Measurements from ENCODE around the gene CNGB1. TPM values are rescaled to one million over a fixed set of nuclear protein-coding genes. Genes with fewer than 3 reads are reported as not detected.

CNGB1 gene
- total RNA-seq, 1 experiment from 2014 or later, result not detected

- Histone ChIP-seq H3K27ac (ENCODE audit: low read depth, low read length, poor library complexity, severe bottlenecking) (peak overlapping the region; percentile 31), H3K36me3 (ENCODE audit: insufficient read depth, low read length, poor library complexity, severe bottlenecking) (no peaks in the 10 kb centered on the region), H3K4me3 (ENCODE audit: low read depth, low read length, poor library complexity, severe bottlenecking) (no peak overlapping the region), H3K9me3 (ENCODE audit: low read depth, low read length, poor library complexity, severe bottlenecking) (no peaks in the 10 kb centered on the region), H3K4me1 (ENCODE audit: insufficient read depth, low read length, poor library complexity, severe bottlenecking) (peaks cover 44% of the 10 kb centered on the region), H3K27me3 (replicated peaks; ENCODE audit: insufficient read depth, low read depth, low read length, poor library complexity) (no peaks in the 10 kb centered on the region)
- intact Hi-C loops (cut with micrococcal nuclease; ENCODE audit: unreplicated experiment), result loop anchor here (10.0 kb wide), 1 partner anchor 272 kb away; no protein-coding TSS in a partner anchor
- ChIA-PET CTCF (no interaction called here), POLR2A (ENCODE audit: low non-redundant PET) (interaction anchor here (0.6 kb wide), 1 partner anchor 56 kb away, joined by 3 read pairs; no protein-coding TSS in a partner anchor)
- no peak for DNase-seq (ENCODE audit: low spot score)
- no TSS peak for BruUV-seq (replicated peaks)
- TF ChIP-seq CTCF (conservative IDR thresholded peaks at IDR 0.05; ENCODE audit: low read depth, low read length) (no peak), EZH2 (IDR thresholded peaks at IDR 0.05; ENCODE audit: borderline replicate concordance, low read depth, low read length, poor library complexity, severe bottlenecking) (no peak)
These were observed 104.4 kb downstream of the CNGB1 start for GRCh38 chr16:57866529-57866918.

GRCh38 chr16:57865746-57866528 lies 105.0 kb downstream of the CNGB1 start:
- POLR2A ChIA-PET (ENCODE audit: low non-redundant PET), result interaction anchor here (0.6 kb wide), 1 partner anchor 56 kb away, joined by 3 read pairs; no protein-coding TSS in a partner anchor
- no peak for TF ChIP-seq EZH2 (IDR thresholded peaks at IDR 0.05; ENCODE audit: borderline replicate concordance, low read depth, low read length, poor library complexity, severe bottlenecking)
- no peak for TF ChIP-seq CTCF (conservative IDR thresholded peaks at IDR 0.05; ENCODE audit: low read depth, low read length)
- intact Hi-C loops (cut with micrococcal nuclease; ENCODE audit: unreplicated experiment), result loop anchor here (10.0 kb wide), 1 partner anchor 271 kb away; no protein-coding TSS in a partner anchor

GRCh38 chr16:57863434-57864160 lies 107.3 kb downstream of the CNGB1 start:
- no TSS peak for BruUV-seq (replicated peaks)
- no peaks in the 10 kb centered on the region for H3K36me3 ChIP-seq (ENCODE audit: insufficient read depth, low read length, poor library complexity, severe bottlenecking)
- H3K4me1 ChIP-seq (ENCODE audit: insufficient read depth, low read length, poor library complexity, severe bottlenecking), result peaks cover 64% of the 10 kb centered on the region
- no peaks in the 10 kb centered on the region for H3K9me3 ChIP-seq (ENCODE audit: low read depth, low read length, poor library complexity, severe bottlenecking)
- H3K27ac ChIP-seq (ENCODE audit: low read depth, low read length, poor library complexity, severe bottlenecking), result peak overlapping the region; percentile 88
- intact Hi-C loops (cut with micrococcal nuclease; ENCODE audit: unreplicated experiment), result loop anchor here (1.0 to 10.0 kb wide), 4 partner anchors 66 to 269 kb away; no protein-coding TSS in a partner anchor
- TF ChIP-seq CTCF (conservative IDR thresholded peaks at IDR 0.05; ENCODE audit: low read depth, low read length) (peak; percentile 76), EZH2 (IDR thresholded peaks at IDR 0.05; ENCODE audit: borderline replicate concordance, low read depth, low read length, poor library complexity, severe bottlenecking) (no peak)
- peak overlapping the region; percentile 24 for H3K4me3 ChIP-seq (ENCODE audit: low read depth, low read length, poor library complexity, severe bottlenecking)
- peak; percentile 98 for DNase-seq (ENCODE audit: low spot score)
- no peaks in the 10 kb centered on the region for H3K27me3 ChIP-seq (replicated peaks; ENCODE audit: insufficient read depth, low read depth, low read length, poor library complexity)
- ChIA-PET CTCF (interaction anchor here (0.6 to 1.2 kb wide), 5 partner anchors 15 to 332 kb away, joined by 3 to 14 read pairs (median 5); no protein-coding TSS in a partner anchor), POLR2A (ENCODE audit: low non-redundant PET) (interaction anchor here (0.5 kb wide), 1 partner anchor 20 kb away, joined by 3 read pairs; no protein-coding TSS in a partner anchor)

More at GRCh38 chr16:57865746-57866528, 105.0 kb downstream of the CNGB1 start:
- no peaks in the 10 kb centered on the region for H3K36me3 ChIP-seq (ENCODE audit: insufficient read depth, low read length, poor library complexity, severe bottlenecking)
- no peaks in the 10 kb centered on the region for H3K27me3 ChIP-seq (replicated peaks; ENCODE audit: insufficient read depth, low read depth, low read length, poor library complexity)
- DNase-seq (ENCODE audit: low spot score), result no peak
- H3K27ac ChIP-seq (ENCODE audit: low read depth, low read length, poor library complexity, severe bottlenecking), result peak overlapping the region; percentile 31
- no TSS peak for BruUV-seq (replicated peaks)
- H3K4me3 ChIP-seq (ENCODE audit: low read depth, low read length, poor library complexity, severe bottlenecking), result no peak overlapping the region
- peaks cover 44% of the 10 kb centered on the region for H3K4me1 ChIP-seq (ENCODE audit: insufficient read depth, low read length, poor library complexity, severe bottlenecking)
- CTCF ChIA-PET, result no interaction called here
- no peaks in the 10 kb centered on the region for H3K9me3 ChIP-seq (ENCODE audit: low read depth, low read length, poor library complexity, severe bottlenecking)

All from A673 (cell line).